ENCODE results near the gene PUSL1.

The PUSL1 gene

GRCh38 chr1:1325288-1326074 is 17.1 kb downstream of the PUSL1 start:
- FAIRE-seq: no peak

- no peak for FAIRE-seq
Measured at GRCh38 chr1:1326075-1326605, 17.7 kb downstream of the PUSL1 start.

- no peak for FAIRE-seq
Measured at GRCh38 chr1:1327291-1327690, 18.9 kb downstream of the PUSL1 start.

- FAIRE-seq: no peak
Measured at GRCh38 chr1:1328254-1328653, 19.9 kb downstream of the PUSL1 start.

GRCh38 chr1:1329304-1330210 is 21.2 kb downstream of the PUSL1 start:
- FAIRE-seq: no peak

GRCh38 chr1:1330366-1331067 is 22.1 kb downstream of the PUSL1 start:
- FAIRE-seq: no peak

- FAIRE-seq: no peak
Measured at GRCh38 chr1:1331068-1331965, 22.9 kb downstream of the PUSL1 start, which contains the start of gene TAS1R3. Gene TAS1R3 (plus strand): TSS chr1:1331280. CDS start chr1:1331346, 66 bp downstream.

GRCh38 chr1:1332031-1332755 is 23.8 kb downstream of the PUSL1 start:
- no peak for FAIRE-seq

GRCh38 chr1:1332774-1333480 is 24.5 kb downstream of the PUSL1 start:
- no peak for FAIRE-seq

- FAIRE-seq: no peak
Measured at GRCh38 chr1:1333551-1334241, 25.3 kb downstream of the PUSL1 start.

GRCh38 chr1:1334835-1335234 is 26.4 kb downstream of the PUSL1 start:
- FAIRE-seq: no peak

GRCh38 chr1:1335283-1335682 is 26.9 kb downstream of the PUSL1 start:
- FAIRE-seq: no peak

GRCh38 chr1:1335792-1336248 is 27.4 kb downstream of the PUSL1 start:
- FAIRE-seq: no peak

- no peak for FAIRE-seq
Measured at GRCh38 chr1:1336446-1336845, 28.0 kb downstream of the PUSL1 start.

GRCh38 chr1:1336931-1337792 is 28.8 kb downstream of the PUSL1 start:
- FAIRE-seq: no peak

- FAIRE-seq: no peak
Measured at GRCh38 chr1:1337793-1338147, 29.4 kb downstream of the PUSL1 start.

GRCh38 chr1:1338278-1338677 is 29.9 kb downstream of the PUSL1 start:
- FAIRE-seq: no peak

- no peak for FAIRE-seq
Measured at GRCh38 chr1:1340185-1340584, 31.8 kb downstream of the PUSL1 start.
